DMS79 (cell line): Measurements from ENCODE around the gene CPAMD8.
"Not testable (repeated sequence)": the region's sequence is repeated elsewhere in the genome, so short reads cannot be mapped to it uniquely, and the experiment has no call there.

ENCODE experiments used
- DNase-seq: peaks from one replicate; lab custom pipeline; 2025; lab: John Stamatoyannopoulos, UW

The CPAMD8 gene

DNA sequence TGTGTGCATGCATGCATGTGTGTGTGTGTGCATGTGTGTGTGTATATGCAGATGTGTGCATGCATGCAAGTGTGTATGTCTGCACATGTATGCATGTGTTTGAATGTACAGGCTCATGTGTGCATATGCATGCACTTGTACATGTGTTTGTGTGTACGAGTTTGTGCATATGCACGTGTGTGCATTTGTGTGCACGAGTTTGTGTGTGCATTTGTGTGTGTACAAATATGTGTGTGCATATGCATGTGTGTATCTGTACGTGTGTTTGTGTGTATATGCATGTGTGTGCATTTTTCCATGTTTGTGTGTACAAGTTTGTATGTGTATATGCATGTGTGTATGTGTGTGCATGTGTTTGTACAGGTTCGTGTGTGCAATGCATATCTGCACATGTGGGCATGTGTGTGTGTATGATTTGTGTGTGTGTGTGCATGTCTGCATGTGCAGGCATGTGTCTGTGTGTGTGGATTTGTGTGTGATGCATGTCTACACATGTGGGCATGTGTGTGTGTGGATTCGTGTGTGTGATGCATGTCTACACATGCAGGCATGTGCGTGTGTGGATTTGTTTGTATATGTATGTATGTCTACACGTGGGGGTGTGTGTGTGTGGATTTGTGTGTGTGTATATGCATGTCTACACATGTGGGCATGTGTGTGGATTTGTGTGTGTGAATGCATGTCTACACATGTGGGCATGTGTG, 80.7 kb downstream of the CPAMD8 start:
- DNase-seq = no peak

DNA sequence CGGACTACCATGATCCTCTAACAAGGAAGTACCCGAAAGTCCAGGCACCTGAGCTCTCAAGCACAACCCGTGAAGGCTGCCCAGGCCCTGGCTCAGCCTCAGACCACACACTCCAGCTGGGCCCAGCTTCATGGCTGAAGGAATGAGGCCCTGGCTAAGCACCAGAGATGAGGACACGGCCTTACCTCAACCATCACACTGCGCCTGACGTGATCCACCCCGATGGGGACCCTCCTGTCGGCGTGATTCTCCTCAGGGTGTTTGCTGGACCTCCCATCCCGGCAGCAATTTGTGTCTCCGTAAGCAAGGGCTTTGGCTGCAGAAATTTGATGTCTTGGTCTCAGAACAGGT, 81.3 kb downstream of the CPAMD8 start:
- no peak for DNase-seq

DNA sequence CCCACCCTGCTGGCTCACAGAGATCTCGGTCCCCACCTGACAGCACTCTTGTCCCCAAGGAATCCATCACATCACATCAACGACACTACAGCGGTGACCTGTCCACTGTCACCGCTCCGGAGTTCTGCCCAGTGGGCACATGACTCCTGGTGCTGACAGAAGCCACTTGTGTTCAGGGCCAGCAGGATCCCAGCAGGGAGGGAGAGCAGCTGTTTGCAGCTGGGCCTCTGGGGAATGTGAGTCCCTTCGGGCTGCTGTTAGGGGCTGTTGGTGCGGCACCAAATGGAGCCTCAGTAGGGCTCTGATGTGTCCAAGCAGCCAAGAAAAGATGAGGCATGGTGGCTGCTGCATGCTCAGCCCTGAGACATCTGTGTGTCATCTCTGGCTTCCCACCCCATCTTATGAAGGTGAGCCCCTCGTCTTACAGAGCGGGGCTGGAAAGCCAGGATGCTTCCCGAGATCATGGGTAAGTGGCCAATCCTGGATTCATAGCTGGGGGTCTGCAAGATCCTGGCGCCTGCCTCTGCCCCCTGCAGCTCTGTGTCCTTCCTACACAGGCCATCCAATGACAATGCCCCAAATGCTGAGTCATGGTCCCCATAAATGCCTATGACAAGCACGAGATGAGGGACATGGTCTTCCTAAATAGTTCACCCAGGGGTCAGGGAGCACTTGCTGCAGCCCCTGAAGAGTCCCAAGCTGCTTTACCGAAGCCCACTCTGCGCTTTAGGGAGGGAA, 81.8 kb downstream of the CPAMD8 start:
- DNase-seq = no peak

DNA sequence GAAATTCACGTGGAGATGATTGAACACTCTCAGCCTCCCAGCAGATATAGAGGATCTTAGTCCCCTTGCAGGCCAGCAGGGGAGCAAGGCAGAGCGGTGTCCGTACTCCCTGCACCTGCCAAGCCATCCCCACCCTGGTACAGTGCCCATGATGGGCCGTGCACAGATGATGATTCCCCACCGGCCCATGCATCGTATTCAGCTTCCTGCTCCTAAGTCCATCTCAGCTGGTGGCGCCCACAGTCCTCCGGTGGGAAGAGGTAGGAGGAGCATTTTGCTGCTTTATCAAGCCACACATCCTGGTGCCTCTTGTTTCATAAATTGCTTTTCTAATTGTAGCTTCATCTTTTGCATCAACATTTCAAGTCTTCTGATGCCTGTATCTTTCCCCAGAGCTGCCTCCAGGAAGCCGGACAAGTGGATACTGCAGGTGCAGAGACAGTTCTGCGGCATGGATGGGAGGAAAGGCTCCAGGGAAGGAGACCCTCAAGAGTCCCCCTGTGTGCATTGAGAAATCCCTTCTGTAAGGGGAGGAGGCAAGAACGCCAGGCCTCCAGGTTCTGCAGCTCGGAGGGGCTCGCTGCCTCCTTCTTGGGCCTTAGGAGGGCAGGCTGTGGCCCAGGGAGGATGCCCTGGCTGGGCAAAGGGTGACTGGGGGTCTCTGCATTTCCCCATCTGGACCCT, 82.5 kb downstream of the CPAMD8 start:
- DNase-seq = no peak

DNA sequence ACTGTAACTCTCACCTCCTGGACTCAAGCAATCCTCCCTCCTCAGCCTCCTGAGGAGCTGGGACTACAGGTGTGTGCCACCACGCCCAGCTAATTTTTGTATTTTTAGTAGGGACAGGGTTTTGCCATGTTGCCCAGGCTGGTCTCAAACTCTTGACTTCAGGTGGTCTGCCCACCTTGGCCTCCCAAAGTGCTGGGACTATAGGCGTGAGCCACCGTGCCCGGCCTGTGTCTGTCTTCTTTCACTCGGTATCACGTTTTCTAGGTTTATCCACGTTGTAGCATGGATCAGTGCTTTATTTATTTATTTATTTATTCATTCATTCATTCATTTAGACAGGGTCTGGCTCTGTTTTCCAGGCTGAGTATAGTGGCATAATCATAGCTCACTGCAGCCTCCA, 83.5 kb downstream of the CPAMD8 start:
- DNase-seq = not testable (repeated sequence)

DNA sequence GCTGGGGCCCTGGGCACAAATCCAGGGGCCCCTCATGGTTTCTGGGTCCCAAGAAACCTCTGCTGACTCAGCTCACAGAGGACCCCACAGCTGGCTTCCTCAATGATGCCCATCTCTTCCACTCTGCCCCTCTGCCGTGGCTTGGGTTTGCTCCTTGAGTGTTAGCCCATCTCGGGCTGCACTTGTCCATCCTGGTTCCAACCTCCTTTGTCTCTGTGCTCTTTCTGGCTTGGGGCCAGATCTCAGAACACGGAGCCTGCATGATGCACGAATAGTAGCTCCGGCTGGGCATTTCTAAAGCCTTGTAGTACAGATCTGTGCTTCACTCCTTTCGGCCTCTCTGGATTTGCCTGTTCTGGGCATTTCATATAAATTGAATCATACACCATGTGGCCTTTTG, 84.0 kb downstream of the CPAMD8 start:
- no peak for DNase-seq

DNA sequence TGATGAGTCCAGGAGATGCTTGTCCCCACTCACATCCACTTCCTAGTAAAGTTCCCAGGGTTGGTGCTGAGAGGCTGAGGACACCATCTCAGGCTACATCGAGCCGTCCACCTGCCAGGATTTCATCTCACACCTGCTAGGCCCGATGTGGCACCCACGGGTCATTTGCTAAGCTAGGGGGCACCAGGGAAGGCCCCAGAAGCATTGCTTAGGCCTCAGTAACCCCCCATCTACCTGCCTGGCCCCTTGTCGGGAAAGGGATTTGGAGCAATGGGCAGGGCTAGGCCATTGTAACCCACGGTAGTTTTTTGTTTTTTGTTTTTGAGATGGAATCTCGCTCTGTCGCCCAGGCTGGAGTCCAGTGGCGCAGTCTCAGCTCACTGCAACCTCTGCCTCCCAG, 86.0 kb downstream of the CPAMD8 start:
- DNase-seq = no peak

DNA sequence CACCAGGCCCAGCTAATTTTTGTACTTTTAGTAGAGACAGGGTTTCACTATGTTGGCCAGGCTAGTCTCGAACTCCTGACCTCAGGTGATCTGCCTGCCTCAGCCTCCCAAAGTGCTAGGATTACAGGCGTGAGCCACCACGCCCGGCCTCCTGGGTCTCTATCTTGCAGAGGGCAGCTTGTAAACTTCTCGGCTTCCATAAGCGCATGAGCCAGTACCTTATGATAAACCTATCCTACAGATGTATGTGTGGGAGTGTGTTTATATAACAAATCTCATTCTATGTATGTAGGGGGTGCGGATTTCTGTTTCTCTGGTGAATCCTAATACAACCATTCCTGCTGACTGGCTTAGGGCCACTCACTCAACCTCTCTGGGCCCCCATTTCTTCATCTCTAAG, 86.5 kb downstream of the CPAMD8 start:
- not testable (repeated sequence) for DNase-seq

DNA sequence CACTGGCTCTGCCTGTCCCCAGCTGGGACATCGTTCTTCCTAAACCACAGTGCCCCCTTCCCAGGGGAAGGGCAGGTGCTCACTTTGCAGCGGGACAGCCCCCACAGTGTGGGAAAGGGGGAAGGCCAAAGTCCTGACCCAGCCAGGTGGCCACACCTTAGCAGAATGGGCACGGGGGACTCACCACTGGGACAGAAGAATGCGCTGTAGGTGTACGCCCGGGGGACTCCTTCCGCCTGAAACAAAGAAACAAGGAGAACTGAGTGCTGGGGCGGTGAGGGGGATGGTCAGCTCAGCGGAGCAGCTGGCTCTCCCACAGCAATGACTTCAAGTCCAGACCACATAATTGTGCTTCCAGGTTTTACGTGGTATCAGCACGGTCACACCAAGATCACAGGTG, 88.4 kb downstream of the CPAMD8 start:
- no peak for DNase-seq

DNA sequence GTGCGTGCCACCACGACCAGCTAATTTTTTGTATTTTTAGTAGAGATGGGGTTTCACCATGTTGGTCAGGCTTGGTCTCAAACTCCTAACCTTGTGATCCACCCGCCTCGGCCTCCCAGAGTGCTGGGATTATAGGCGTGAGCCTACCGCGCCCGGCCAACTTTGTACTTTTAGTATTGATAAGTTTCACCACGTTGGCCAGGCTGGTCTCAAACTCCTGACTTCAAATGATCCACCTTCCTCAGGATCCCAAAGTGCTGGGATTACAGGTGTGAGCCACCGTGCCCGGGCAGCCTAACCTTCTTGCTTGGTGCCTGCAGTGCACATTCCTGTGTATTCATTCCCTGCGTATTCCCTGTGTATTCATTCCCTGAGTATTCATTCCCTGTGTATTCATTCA, 88.8 kb downstream of the CPAMD8 start:
- DNase-seq = not testable (repeated sequence)

DNA sequence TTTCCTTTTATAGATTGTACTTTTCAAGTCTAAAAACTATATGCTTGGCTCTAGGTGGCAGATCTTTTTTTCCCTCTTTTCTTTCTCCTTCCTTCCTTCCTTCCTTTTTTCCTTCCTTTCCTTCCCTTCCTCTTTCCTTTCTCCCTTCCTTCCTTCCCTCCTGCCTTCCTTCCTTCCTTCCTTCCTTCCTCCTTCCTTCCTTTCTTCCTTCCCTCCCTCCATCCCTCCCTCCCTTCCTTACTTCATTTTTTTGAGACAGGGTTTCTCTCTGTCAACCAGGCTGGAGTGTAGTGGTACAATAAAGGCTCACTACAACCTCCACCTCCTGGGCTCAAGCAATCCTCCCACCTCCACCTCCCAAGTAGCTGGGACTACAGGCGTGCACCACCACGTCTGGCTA, 89.7 kb downstream of the CPAMD8 start:
- no peak for DNase-seq

DNA sequence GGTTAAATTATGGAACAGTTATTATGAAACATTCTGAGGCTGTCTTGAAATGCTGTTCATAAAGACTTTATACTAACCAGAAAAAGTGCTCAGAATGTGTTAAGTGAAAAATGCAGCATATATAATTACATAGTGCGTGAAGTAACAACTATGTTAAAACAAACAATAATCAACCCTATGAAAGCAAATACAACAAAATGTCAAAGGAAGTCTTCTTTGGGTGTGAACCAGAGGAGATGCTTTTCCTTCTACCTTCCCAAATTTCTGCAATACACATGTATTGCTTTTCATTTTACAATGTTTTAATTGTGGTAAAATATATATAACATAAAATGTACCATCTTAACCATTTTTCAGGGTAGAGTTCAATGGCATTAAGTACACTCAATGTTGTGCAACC, 92.1 kb downstream of the CPAMD8 start:
- no peak for DNase-seq

DNA sequence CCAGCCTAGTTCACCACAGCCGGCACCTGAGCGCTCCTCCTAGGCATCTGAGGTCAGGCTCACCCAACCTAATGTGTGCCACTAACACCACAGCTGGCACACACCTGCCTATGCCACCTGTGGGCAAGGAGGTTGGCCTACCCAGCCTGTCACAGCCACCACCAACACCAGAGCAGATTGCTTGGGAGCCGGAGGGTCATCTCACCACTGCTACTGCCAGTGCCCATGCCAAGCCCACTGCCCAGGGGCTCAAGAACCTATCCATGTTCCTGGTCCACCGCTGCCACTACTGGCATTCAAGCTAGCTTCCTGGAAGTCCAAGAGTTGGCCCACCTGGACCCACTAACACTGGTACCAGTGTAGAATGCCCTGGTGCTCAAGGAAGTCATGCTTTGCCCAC, 95.3 kb downstream of the CPAMD8 start:
- no peak for DNase-seq

DNA sequence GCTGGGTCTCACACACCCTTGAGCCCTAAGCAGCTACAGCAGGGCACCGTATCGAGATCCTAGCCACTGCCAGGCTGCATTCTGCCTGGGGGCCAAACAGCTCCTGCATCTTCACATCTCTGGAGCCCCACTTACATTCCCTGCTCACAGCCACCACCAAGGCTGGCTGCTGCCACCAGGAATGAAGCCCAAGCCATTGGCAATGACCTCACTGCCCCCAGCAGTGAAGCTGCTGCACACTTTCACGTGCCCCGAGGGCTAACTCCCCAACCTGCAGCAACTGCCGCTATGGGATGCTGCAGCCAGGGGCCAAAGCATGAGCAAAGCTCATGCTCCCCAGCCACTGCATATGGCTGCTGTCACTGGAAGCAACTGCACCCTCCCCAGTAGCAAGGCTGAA, 95.9 kb downstream of the CPAMD8 start:
- DNase-seq = no peak

DNA sequence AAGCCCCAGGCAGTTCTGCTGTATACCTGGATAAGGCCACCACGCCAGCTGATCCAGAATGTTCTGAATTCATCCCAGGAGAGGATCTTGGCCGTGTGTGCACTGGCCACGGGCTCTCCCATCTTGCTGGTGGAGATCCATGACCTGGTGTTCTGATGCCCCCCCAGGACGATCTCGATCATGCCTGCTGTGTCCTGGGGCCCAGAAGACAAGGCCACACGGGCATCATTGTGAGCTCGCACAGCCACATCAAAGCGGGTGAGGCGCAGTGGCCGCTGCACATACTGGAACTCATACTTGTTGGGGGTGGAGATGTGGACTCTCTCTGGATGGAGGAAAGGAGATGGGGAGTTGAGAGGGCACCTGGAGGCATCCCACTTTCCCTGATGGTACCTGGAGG, 97.7 kb downstream of the CPAMD8 start:
- DNase-seq = no peak

DNA sequence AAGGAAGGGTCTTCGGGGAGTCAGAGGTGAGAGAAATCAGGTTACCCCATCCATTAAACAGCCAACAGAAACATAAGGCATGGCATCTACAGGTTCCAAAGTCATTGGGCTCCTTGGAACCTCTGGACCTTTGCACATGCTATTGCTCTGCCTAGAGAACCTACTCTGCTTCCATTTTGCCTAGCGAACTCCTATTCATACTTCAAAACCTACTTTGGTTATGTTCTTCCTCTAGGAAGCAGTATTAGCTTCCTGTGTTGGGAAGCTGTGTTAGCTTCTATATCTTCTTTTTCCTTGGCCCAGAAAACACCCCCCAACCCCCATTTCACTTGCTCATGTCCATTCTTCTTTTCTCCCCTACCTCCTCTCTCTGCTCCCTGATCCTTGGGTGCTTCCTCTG, 98.3 kb downstream of the CPAMD8 start:
- no peak for DNase-seq

DNA sequence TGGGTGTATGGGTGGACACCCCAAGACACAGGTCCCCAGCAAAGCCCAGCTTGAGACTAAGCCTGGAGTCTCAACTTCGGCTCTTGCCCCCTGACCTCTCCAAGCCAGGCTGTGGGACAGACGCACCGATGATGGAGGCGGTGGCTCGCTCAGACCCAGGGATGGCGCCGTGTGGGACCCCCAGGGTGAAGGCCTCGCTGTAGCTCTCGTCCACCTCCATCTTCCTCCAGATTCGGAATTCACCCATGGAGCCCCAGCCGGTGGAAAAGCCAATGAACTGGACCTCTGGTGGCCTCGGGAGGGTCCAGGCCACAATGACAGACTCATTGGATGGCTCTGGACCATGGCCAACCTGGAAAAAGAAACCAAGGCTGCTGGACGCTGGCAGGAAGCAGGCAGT, 98.7 kb downstream of the CPAMD8 start:
- DNase-seq = no peak

DNA sequence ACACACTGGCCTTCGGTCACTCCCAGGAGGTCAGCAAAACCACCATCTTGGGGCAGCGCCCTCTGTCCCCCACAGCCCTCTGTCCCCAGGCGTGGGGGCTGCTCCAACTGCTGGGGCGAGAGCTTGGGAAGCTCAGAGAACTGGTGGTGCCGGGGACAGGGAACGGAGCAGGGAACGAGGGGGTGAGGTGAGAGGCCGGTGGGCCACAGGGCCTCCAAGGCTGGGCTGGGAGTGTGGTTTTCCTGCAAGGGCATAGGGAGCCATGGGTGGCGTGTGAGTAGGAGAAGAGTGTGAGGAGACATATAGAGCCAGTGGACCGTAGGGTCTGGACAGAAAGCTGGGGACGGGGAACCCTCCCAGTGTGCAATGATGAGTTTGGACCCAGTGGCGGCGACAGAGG, 103.7 kb downstream of the CPAMD8 start:
- no peak for DNase-seq

DNA sequence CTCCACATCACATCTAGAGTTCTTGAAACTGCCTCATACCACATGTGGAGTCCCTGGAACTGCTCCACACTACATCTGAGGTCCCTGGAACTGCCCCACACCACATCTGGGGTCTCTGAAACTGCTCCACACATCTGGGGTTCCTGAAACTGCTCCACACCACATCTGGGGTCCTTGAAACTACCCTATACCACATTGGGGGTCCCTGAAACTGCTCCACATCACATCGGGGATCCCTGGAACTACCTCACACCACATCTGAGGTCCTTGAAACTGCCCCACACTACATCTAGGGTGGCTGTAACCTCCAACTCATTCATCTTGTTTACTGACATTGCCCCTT, 104.0 kb downstream of the CPAMD8 start:
- no peak for DNase-seq

DNA sequence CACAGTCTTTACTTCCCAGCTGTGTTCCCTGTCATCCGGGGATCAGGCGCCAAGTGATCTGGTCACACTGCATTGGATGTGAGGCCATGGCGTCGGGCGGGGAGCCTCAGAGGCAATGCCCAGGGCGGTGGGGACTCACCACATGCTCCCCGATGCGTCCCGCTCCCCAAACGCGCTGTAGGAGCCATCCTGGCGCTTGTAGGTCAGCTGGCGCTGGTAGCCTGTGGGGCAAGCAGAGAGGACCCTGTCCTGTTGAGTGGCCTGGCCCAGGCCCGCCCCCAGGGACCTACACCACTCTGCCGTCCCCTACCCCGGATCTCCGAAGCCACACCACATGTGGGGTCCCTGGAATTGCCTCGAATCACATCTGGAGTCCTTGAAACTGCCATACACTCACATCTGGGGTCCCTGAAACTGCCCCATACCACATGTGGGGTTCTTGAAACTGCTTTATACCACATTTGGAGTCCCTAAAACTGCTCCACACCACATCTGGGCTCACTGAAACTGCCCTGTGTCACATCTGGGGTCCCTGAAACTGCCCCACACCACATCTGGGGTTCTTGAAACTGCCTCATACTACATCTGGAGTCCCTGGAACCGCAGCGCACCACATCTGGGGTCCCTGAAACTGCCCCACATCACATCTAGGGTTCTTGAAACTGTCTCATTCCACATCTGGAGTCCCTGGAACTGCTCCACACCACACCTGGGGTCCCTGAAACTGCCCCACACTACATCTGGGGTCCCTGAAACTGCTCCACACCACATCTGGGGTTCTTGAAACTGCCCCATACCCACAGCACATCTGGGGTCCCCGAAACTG, 104.6 kb downstream of the CPAMD8 start:
- DNase-seq = no peak

DNA sequence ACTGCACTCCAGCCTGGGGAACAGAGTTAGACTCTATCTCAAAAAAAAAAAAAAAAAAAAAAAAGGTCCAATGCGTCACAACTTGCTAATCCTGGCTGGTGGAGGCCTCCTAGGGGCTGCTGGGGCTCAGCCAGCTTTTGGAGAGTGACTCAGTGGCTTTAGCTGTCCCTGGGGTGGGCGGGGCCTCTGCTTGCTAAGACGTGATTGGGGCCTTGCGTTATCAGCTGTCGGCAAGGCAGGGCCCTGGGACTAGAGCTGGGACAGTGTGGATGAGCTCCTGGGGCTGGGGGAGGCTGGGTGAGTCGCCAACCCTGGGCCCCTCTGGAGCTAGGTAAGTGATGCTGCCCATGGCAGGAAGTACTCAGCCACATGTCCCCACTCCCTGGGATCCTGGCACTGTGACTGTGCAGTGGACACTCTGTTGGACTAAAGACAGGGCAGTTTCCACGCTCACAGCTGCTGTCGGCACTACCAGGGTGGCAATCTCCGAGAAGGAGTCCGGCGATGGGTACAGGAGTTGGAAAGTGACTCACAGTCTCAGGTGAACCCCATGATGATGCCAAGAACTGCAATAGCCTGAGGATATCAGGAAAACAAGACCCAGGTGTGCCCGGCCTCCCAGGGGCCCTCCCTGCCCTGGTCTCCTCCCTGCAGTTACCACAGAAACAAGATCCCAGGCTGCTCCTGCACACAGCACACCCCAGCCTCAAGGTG, 105.6 kb downstream of the CPAMD8 start:
- no peak for DNase-seq

DNA sequence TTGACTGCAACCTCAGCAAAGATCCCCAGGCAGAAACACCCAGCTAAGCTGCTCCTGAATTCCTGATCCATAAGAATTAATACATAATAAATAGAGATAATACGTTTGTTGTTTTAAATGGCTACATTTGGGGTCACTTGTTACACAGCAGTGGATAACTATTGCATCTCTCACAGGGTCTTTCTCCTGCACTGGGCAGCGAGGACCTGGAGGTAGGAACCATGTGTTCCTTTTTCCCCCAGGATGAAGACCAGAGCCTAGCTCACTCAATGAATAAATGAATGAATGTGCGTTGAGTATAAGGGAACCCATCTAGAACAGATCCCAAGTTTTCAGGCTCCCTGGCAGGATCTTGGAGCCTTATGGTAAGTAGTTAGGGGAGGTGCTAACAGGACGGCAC, 107.1 kb downstream of the CPAMD8 start:
- DNase-seq = no peak
